OCI-LY1 (cell line): Measurements from ENCODE around the gene HMGCLL1.

Experiments
- H2AFZ ChIP-seq: fragments of 200-600 bp; sonication (generic), shearing (Covaris generic); 2 replicates; pipeline ENCODE4 v1.6.0; 2014; ENCODE audit warnings: antibody characterized with exemption, mild to moderate bottlenecking, low read length
- H3F3A ChIP-seq: fragments of 200-600 bp; sonication (generic), shearing (Covaris generic); 2 replicates; pipeline ENCODE4 v1.6.0; 2014; ENCODE audit warnings: mild to moderate bottlenecking, antibody characterized with exemption, low read length, moderate library complexity; ENCODE audit not compliant: insufficient read depth
- H3K27ac ChIP-seq: fragments of 200-600 bp; sonication (generic); 2 replicates; pipeline ENCODE4 v1.5.1; 2014; ENCODE audit warnings: low read length, mixed run types, mild to moderate bottlenecking, low read depth; ENCODE audit not compliant: poor library complexity, severe bottlenecking
- H3K27me3 ChIP-seq: fragments of 200-600 bp; sonication (generic); 2 replicates; pipeline ENCODE4 v1.6.0; 2014; ENCODE audit warnings: antibody characterized with exemption, mild to moderate bottlenecking, low read length, moderate library complexity; ENCODE audit not compliant: insufficient read depth
- H3K36me3 ChIP-seq: fragments of 200-600 bp; sonication (generic); 2 replicates; pipeline ENCODE4 v1.6.1; 2014; ENCODE audit warnings: mild to moderate bottlenecking, antibody characterized with exemption, low read length, moderate library complexity, mixed read lengths; ENCODE audit not compliant: insufficient read depth
- H3K4me1 ChIP-seq: fragments of 200-600 bp; sonication (generic); 2 replicates; pipeline ENCODE4 v1.5.1; 2014; ENCODE audit warnings: mild to moderate bottlenecking, low read length, moderate library complexity; ENCODE audit not compliant: insufficient read depth, severe bottlenecking
- H3K4me2 ChIP-seq: fragments of 200-600 bp; sonication (generic), shearing (Covaris generic); 2 replicates; pipeline ENCODE4 v1.6.1; 2014; ENCODE audit warnings: low read length
- H3K4me3 ChIP-seq: fragments of 200-600 bp; sonication (generic); 2 replicates; pipeline ENCODE4 v1.5.1; 2014; ENCODE audit warnings: low read length, low read depth, mild to moderate bottlenecking, mixed read lengths; ENCODE audit not compliant: poor library complexity, severe bottlenecking
- H3K79me2 ChIP-seq: fragments of 200-600 bp; shearing (Covaris generic); 2 replicates; pipeline ENCODE4 v1.6.1; 2016; ENCODE audit warnings: mixed run types, low read length, mixed read lengths; ENCODE audit not compliant: insufficient read depth
- H3K9ac ChIP-seq: fragments of 200-600 bp; sonication (generic), shearing (Covaris generic); 2 replicates; pipeline ENCODE4 v1.6.1; 2014; ENCODE audit warnings: mild to moderate bottlenecking, low read length, mixed read lengths
- H3K9me2 ChIP-seq: fragments of 200-600 bp; sonication (generic), shearing (Covaris generic); 2 replicates; pipeline ENCODE4 v1.6.1; 2014; ENCODE audit warnings: low read depth, mild to moderate bottlenecking, low read length, mixed read lengths
- H3K9me3 ChIP-seq: fragments of 200-600 bp; shearing (Covaris generic); 2 replicates; pipeline ENCODE4 v1.6.1; 2014; ENCODE audit warnings: low read length, mixed read lengths
- H4K20me1 ChIP-seq: fragments of 200-600 bp; sonication (generic), shearing (Covaris generic); 2 replicates; pipeline ENCODE4 v1.6.0; 2016; ENCODE audit warnings: mild to moderate bottlenecking, low read length; ENCODE audit not compliant: insufficient read depth
- EZH2 ChIP-seq: fragments of 200-600 bp; sonication (generic), shearing (Covaris generic); IDR thresholded peaks from 2 replicates; pipeline ENCODE4 v1.8.0; 2017; ENCODE audit warnings: borderline replicate concordance, mixed run types, mild to moderate bottlenecking, antibody characterized with exemption, low read length, moderate library complexity, mixed read lengths
- TF ChIP-seq, protein P1 (sequence below): fragments of 200-600 bp; sonication (generic), shearing (Covaris generic); IDR thresholded peaks from 2 replicates; pipeline ENCODE4 v1.5.1; 2017; ENCODE audit warnings: mild to moderate bottlenecking, antibody characterized with exemption, low read length, moderate library complexity, mixed read lengths

Gene HMGCLL1

DNA sequence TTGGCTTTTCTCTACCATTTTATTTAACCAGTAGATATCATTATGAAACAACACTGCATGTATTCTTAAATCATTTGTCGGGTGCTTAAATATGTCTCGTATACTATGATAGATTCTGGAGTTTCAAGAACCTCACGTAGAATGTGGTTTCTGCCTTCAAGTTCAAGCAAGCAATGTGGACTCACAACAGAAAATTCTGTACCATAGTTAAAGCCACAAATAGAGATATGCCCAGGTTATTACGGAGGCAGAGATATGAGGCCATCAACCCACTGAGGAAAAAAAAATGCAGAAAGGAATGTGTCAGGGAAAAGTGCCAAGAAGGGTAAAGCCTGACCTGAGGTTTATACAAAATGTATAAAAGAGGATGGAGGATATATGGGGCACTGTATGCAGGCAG, 141.9 kb downstream of the HMGCLL1 start:
- no peak overlapping the region for H3K27ac ChIP-seq
- no peaks in the 10 kb centered on the region for H3K9me2 ChIP-seq
- TF ChIP-seq, protein P1, sequence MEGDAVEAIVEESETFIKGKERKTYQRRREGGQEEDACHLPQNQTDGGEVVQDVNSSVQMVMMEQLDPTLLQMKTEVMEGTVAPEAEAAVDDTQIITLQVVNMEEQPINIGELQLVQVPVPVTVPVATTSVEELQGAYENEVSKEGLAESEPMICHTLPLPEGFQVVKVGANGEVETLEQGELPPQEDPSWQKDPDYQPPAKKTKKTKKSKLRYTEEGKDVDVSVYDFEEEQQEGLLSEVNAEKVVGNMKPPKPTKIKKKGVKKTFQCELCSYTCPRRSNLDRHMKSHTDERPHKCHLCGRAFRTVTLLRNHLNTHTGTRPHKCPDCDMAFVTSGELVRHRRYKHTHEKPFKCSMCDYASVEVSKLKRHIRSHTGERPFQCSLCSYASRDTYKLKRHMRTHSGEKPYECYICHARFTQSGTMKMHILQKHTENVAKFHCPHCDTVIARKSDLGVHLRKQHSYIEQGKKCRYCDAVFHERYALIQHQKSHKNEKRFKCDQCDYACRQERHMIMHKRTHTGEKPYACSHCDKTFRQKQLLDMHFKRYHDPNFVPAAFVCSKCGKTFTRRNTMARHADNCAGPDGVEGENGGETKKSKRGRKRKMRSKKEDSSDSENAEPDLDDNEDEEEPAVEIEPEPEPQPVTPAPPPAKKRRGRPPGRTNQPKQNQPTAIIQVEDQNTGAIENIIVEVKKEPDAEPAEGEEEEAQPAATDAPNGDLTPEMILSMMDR, result no peak
- TF ChIP-seq EZH2, result no peak
- H3K4me3 ChIP-seq, result no peak overlapping the region
- H3K4me2 ChIP-seq, result no peak overlapping the region
- H3K36me3 ChIP-seq, result no peaks in the 10 kb centered on the region
- no peak overlapping the region for H3K9ac ChIP-seq
- H3F3A ChIP-seq, result no peaks in the 10 kb centered on the region
- no peak overlapping the region for H2AFZ ChIP-seq
- H3K79me2 ChIP-seq, result no peaks in the 10 kb centered on the region
- H3K27me3 ChIP-seq, result no peaks in the 10 kb centered on the region
- H3K9me3 ChIP-seq, result no peaks in the 10 kb centered on the region
- no peaks in the 10 kb centered on the region for H4K20me1 ChIP-seq
- H3K4me1 ChIP-seq, result no peaks in the 10 kb centered on the region

DNA sequence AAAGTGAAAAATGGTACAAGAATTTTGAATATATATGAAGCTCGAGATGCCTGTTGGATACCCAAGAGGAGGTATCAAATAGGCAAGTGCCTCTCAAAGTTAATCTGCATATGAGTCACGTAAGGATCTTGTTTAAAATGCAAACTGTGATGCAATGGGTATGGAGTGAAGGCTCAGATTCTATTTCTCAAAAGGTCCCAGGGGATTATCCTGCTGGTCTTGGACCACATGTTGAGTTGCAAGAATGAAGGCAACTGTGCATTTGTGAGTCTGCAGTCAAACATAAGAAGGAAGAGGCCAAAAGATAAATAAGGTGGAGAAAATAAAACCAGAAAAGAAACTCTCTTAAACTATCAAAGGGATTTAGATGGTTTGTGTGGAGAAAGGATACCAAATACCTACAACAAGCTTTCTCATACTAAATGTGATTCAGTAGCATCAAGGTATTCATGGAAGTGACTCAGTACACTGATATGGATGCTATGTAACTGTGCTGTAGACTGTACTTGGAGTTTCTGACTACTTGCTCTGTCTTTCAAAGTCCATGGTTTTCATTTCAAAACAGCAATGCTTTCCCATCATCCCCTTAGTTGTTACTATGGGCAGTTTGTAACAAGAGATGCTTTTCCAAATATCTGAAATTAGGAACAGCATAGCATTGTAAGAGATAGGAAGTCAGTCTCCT, 145.4 kb downstream of the HMGCLL1 start:
- Histone ChIP-seq H3K4me3 (no peak overlapping the region), H3K9me2 (no peaks in the 10 kb centered on the region), H3K4me1 (no peaks in the 10 kb centered on the region), H3K27me3 (no peaks in the 10 kb centered on the region), H3K27ac (no peak overlapping the region), H3K9me3 (no peaks in the 10 kb centered on the region), H3K9ac (no peak overlapping the region), H4K20me1 (no peaks in the 10 kb centered on the region), H3F3A (no peaks in the 10 kb centered on the region), H3K36me3 (no peaks in the 10 kb centered on the region), H2AFZ (no peak overlapping the region), H3K79me2 (no peaks in the 10 kb centered on the region), H3K4me2 (no peak overlapping the region)
- no peak for TF ChIP-seq EZH2
- TF ChIP-seq, protein P1, result no peak

GRCh38 chr6:55423933-55424332, 155.1 kb downstream of the HMGCLL1 start:
- Histone ChIP-seq H3K27ac (no peak overlapping the region), H3K4me1 (no peaks in the 10 kb centered on the region), H3K36me3 (no peaks in the 10 kb centered on the region), H3K27me3 (no peaks in the 10 kb centered on the region), H3K4me2 (no peak overlapping the region), H3K79me2 (no peaks in the 10 kb centered on the region), H3K9ac (no peak overlapping the region), H3K9me2 (no peaks in the 10 kb centered on the region), H3F3A (no peaks in the 10 kb centered on the region), H3K9me3 (no peaks in the 10 kb centered on the region), H4K20me1 (no peaks in the 10 kb centered on the region), H3K4me3 (no peak overlapping the region), H2AFZ (no peak overlapping the region)
- no peak for TF ChIP-seq EZH2
- TF ChIP-seq, protein P1, result no peak
